A549 (cell line): ENCODE data around the gene LCNL1. TPM values are rescaled to one million over a fixed set of nuclear protein-coding genes. Genes with fewer than 3 reads are reported as not detected.
A peak's percentile ranks its signal among the peaks of the same experiment; 100 is the strongest.

Experiments
- ATAC-seq, 2 experiments: fragments of 200-7000 bp in 1 of 2; fragments of >200 bp in 1 of 2; cut with Nextera tagmentation in 1 of 2; cut with Tn5 transposase in 1 of 2; 3 replicates each; pipeline versions ENCODE4 v1.8.0 to v1.9.1; 2018 to 2020; ENCODE audit warnings: mild to moderate bottlenecking in 1 of 2, moderate library complexity in 1 of 2
- CTCF ChIA-PET: fragments of 300-600 bp; sonication (Branson Sonifier 250); formaldehyde crosslinking; extraction: SDS; loops from one replicate; lab custom pipeline; 2021; ENCODE audit warnings: antibody characterized with exemption, inconsistent platforms; lab: Yijun Ruan, JAX
- POLR2A ChIA-PET: fragments of 350-600 bp; formaldehyde crosslinking; extraction: SDS; loops from one replicate; lab custom pipeline; 2021; ENCODE audit warnings: antibody characterized with exemption, inconsistent platforms; lab: Yijun Ruan, JAX
- DNase-seq, 2 experiments: peaks; one replicate each; pipeline versions ENCODE4 v3.0.0 to v3.0.0-alpha.2; 2011 to 2016; ENCODE audit warnings: low read depth in 1 of 2, low spot score in 1 of 2
- FAIRE-seq: peaks from 2 replicates; lab custom pipeline; 2011; peaks lifted over from hg19 to GRCh38; lab: Jason Lieb, UNC
- H3K27ac ChIP-seq, 2 experiments: fragments of >200 bp; sonication (Bioruptor Twin); formaldehyde crosslinking; 3 replicates each; pipeline ENCODE4 v1.5.1; 2016 to 2017
- H3K4me1 ChIP-seq: fragments of >200 bp; sonication (Bioruptor Twin); formaldehyde crosslinking; 3 replicates; pipeline ENCODE4 v1.6.1; 2016
- H3K4me2 ChIP-seq: fragments of >200 bp; sonication (Bioruptor Twin); formaldehyde crosslinking; 3 replicates; pipeline ENCODE4 v1.6.1; 2016
- H3K4me3 ChIP-seq: fragments of >200 bp; sonication (Bioruptor Twin); formaldehyde crosslinking; 3 replicates; pipeline ENCODE4 v1.5.1; 2016
- H3K9me3 ChIP-seq: fragments of >200 bp; sonication (Bioruptor Twin); formaldehyde crosslinking; 3 replicates; pipeline ENCODE4 v1.6.1; 2016
- BHLHE40 ChIP-seq: IDR thresholded peaks from 2 replicates; pipeline ENCODE4 v1.6.1; 2012; ENCODE audit warnings: low read depth, low read length, inconsistent platforms
- CEBPB ChIP-seq, 2 experiments: fragments of >200 bp in 1 of 2; sonication (Bioruptor Twin) in 1 of 2; formaldehyde crosslinking in 1 of 2; IDR thresholded peaks; 2 replicates each; pipeline ENCODE4 v1.6.1; 2012 to 2016
- CHD2 ChIP-seq: fragments of 150-350 bp; IDR thresholded peaks from 2 replicates; pipeline ENCODE4 v1.6.1; 2014; ENCODE audit warnings: low read length; ENCODE audit not compliant: partially characterized antibody
- CHD4 ChIP-seq: fragments of 200-600 bp; sonication (generic); IDR thresholded peaks from 2 replicates; pipeline ENCODE4 v1.6.1; 2016; ENCODE audit warnings: antibody characterized with exemption, mild to moderate bottlenecking, borderline replicate concordance
- CTCF ChIP-seq: fragments of >200 bp; sonication (Bioruptor Twin); formaldehyde crosslinking; IDR thresholded peaks from 3 replicates; pipeline ENCODE4 v1.5.1; 2016
- E2F6 ChIP-seq: IDR thresholded peaks from 2 replicates; pipeline ENCODE4 v1.6.1; 2012; ENCODE audit warnings: low read depth, borderline replicate concordance
- EHF ChIP-seq: fragments of 250-450 bp; sonication (Bioruptor Pico); IDR thresholded peaks from 2 replicates; pipeline ENCODE4 v1.5.0; 2020; ENCODE audit warnings: mild to moderate bottlenecking
- EP300 ChIP-seq, 2 experiments: fragments of >200 bp; sonication (Bioruptor Twin); formaldehyde crosslinking; IDR thresholded peaks; 2 replicates in 1 of 2; 3 replicates in 1 of 2; pipeline ENCODE4 v1.6.1; 2016 to 2017
- ESRRA ChIP-seq: fragments of 150-350 bp; IDR thresholded peaks from 2 replicates; pipeline ENCODE4 v1.6.1; 2014; ENCODE audit warnings: mild to moderate bottlenecking, low read length, borderline replicate concordance
- HES2 ChIP-seq: fragments of >200 bp; sonication (Bioruptor Twin); formaldehyde crosslinking; IDR thresholded peaks from 2 replicates; pipeline ENCODE4 v1.6.1; 2016
- HEYL ChIP-seq: fragments of 250-450 bp; sonication (Bioruptor Pico); IDR thresholded peaks from 2 replicates; pipeline ENCODE4 v1.8.0; 2021; ENCODE audit warnings: mild to moderate bottlenecking, moderate library complexity
- KDM5A ChIP-seq: fragments of 200-600 bp; sonication (generic); IDR thresholded peaks from 2 replicates; pipeline ENCODE4 v1.6.1; 2016; ENCODE audit warnings: antibody characterized with exemption, mild to moderate bottlenecking
- NPAS2 ChIP-seq: fragments of 250-450 bp; sonication (Bioruptor Pico); IDR thresholded peaks from 2 replicates; pipeline ENCODE4 v1.8.0; 2022; ENCODE audit warnings: mild to moderate bottlenecking, moderate library complexity, borderline replicate concordance
- NR3C1 ChIP-seq: fragments of >200 bp; sonication (Bioruptor Twin); formaldehyde crosslinking; IDR thresholded peaks from 3 replicates; pipeline ENCODE4 v1.6.1; 2017
- POLR2A ChIP-seq: IDR thresholded peaks from 2 replicates; pipeline ENCODE4 v1.6.1; 2012; ENCODE audit warnings: mild to moderate bottlenecking, low read length
- RCOR1 ChIP-seq: fragments of 150-350 bp; IDR thresholded peaks from 2 replicates; pipeline ENCODE4 v1.6.1; 2014; ENCODE audit warnings: antibody characterized with exemption, low read length, low read depth
- RFX5 ChIP-seq: fragments of 450-650 bp; IDR thresholded peaks from 2 replicates; pipeline ENCODE4 v1.7.1; 2014; ENCODE audit warnings: antibody characterized with exemption, mild to moderate bottlenecking, moderate library complexity
- SREBF2 ChIP-seq: fragments of 450-650 bp; IDR thresholded peaks from 2 replicates; pipeline ENCODE4 v1.6.1; 2014; ENCODE audit warnings: mild to moderate bottlenecking, moderate library complexity
- ZFP36 ChIP-seq: fragments of 450-650 bp; IDR thresholded peaks from 2 replicates; pipeline ENCODE4 v1.6.1; 2014; ENCODE audit warnings: borderline replicate concordance; ENCODE audit not compliant: partially characterized antibody
- ZSCAN20 ChIP-seq: fragments of 250-450 bp; sonication (Bioruptor Pico); IDR thresholded peaks from 2 replicates; pipeline ENCODE4 v1.8.0; 2022; ENCODE audit warnings: mild to moderate bottlenecking, moderate library complexity
- WGBS: methylation state at CpG from one replicate; pipeline ENCODE4 v1.1.6; 2017; ENCODE audit errors: missing lambda C conversion rate; 5-methylcytosine and 5-hydroxymethylcytosine counted together
- polyA plus RNA-seq, 4 experiments: library from polyadenylated mRNA; depleted of rRNA in 3 of 4; stranded (reverse); fragments of >200 nt; fragmentation: RNase III in 1 of 4; extraction: RNeasy Plus Mini Kit Qiagen cat#74134 plus additional on column Dnase treatment in 1 of 4; gene quantifications; 2 replicates in 3 of 4; 3 replicates in 1 of 4; pipeline ENCODE4 v1.2.3, GENCODE V29; 2011 to 2017
- TF ChIP-seq, protein P1 (sequence below): IDR thresholded peaks from 2 replicates; pipeline ENCODE4 v1.6.1; 2012

Gene LCNL1
- polyA plus RNA-seq, 2 of the 4 experiments (the other 2 are of a cell fraction): 0.08 to 0.19 TPM

- CTCF ChIA-PET: interaction anchor here (0.7 to 1.7 kb wide), 6 partner anchors 10 to 83 kb away, joined by 3 to 9 read pairs (median 4); partner anchors contain the start of genes ABCA2 and C8G
Observed at GRCh38 chr9:136981588-136982231, 1.1 kb upstream of the LCNL1 start.

GRCh38 chr9:136983167-136983566 is 374 bp downstream of the LCNL1 start:
- ATAC-seq (no peak), DNase-seq (no peak), FAIRE-seq (no peak)
- ChIA-PET POLR2A (no interaction called here), CTCF (interaction anchor here (1.0 kb wide), 1 partner anchor 32 kb away, joined by 3 read pairs; no protein-coding TSS in a partner anchor)
- WGBS: 78% methylated on average over 8 of the region's 9 CpGs
- no peaks in the 10 kb centered on the region for H3K9me3 ChIP-seq
- no peak overlapping the region for H3K4me3 ChIP-seq
- no peaks in the 10 kb centered on the region for H3K4me1 ChIP-seq
- TF ChIP-seq ZSCAN20 (CRISPR knock-in tag) (no peak), EHF (CRISPR knock-in tag) (no peak), CEBPB (IDR thresholded peaks at IDR 0.05) (no peak), CHD2 (no peak), HEYL (CRISPR knock-in tag) (no peak), CTCF (no peak), RCOR1 (no peak), RFX5 (no peak), NR3C1 (no peak), NPAS2 (CRISPR knock-in tag) (no peak), BHLHE40 (no peak), SREBF2 (no peak), POLR2A (no peak), KDM5A (no peak), ESRRA (no peak), HES2 (no peak), CHD4 (no peak)
- TF ChIP-seq, protein P1, sequence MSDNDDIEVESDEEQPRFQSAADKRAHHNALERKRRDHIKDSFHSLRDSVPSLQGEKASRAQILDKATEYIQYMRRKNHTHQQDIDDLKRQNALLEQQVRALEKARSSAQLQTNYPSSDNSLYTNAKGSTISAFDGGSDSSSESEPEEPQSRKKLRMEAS: no peak
- no peak overlapping the region for H3K4me2 ChIP-seq
- no peak overlapping the region for H3K27ac ChIP-seq

More at GRCh38 chr9:136981588-136982231, 1.1 kb upstream of the LCNL1 start:
- 84% methylated on average over 11 of the region's 17 CpGs for WGBS
- H3K27ac ChIP-seq: peak overlapping the region in 1 of 2 experiments; percentile 40; a peak in 2 of 6 replicates
- TF ChIP-seq ZFP36: no peak
- TF ChIP-seq, all 56 proteins: peak for 0
- Histone ChIP-seq H3K9me3 (no peaks in the 10 kb centered on the region), H3K4me2 (no peak overlapping the region), H3K4me3 (no peak overlapping the region), H3K4me1 (peaks cover 6% of the 10 kb centered on the region; the same call in 1 of the 3 replicates)
- ATAC-seq (no peak), FAIRE-seq (no peak), DNase-seq (no peak)
- POLR2A ChIA-PET: interaction anchor here (2.1 kb wide), 1 partner anchor 10 kb away, joined by 7 read pairs; the partner anchor contains the start of gene PAXX

- TF ChIP-seq EP300 (IDR thresholded peaks at IDR 0.05): no peak
- no peak for TF ChIP-seq E2F6
- H3K4me3 ChIP-seq: no peak overlapping the region
- ATAC-seq (no peak), DNase-seq (no peak), FAIRE-seq (no peak)
- no peak overlapping the region for H3K27ac ChIP-seq
- no peaks in the 10 kb centered on the region for H3K4me1 ChIP-seq
- 83% methylated on average over 11 of the region's 11 CpGs for WGBS
- ChIA-PET POLR2A (no interaction called here), CTCF (no interaction called here)
- H3K9me3 ChIP-seq: no peaks in the 10 kb centered on the region
- no peak overlapping the region for H3K4me2 ChIP-seq
Observed at GRCh38 chr9:136983656-136984314, 992 bp downstream of the LCNL1 start.
